ENCODE results near the gene RYR3. TPM values are rescaled to one million over a fixed set of nuclear protein-coding genes. Genes with fewer than 3 reads are reported as not detected.

RYR3 gene
- total RNA-seq, 4 donors from 2014 or later = 9.1 to 64.0 (median 30.4) TPM

DNA sequence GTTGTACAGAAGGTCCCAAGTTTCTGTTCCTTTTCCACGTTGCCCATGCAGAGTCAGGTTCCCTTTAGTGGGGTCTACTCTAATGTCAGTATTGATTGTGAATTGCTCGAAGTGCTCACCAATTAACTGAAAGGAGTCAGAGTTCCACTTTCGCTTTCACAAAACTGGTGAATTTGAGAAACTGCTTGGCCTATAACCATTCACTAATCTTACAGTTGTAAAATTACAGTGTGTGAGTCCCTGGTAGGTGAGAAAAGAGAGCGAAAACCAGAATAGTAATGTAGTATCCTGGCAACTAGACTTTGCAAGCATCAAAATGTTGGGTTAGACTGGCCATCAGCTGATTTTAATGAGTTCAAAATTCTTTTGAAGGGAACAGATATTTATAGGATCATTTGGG, 420.0 kb downstream of the RYR3 start:
- H3K27me3 ChIP-seq = no peaks in the 10 kb centered on the region
- no peaks in the 10 kb centered on the region for H3K9me3 ChIP-seq
- DNase-seq = no peak
- H3K4me3 ChIP-seq = no peak overlapping the region
- no peaks in the 10 kb centered on the region for H3K36me3 ChIP-seq
- no peaks in the 10 kb centered on the region for H3K4me1 ChIP-seq
- intact Hi-C loops (cut with DNase I; ENCODE audit: low total_unique reads) = no loop called here
- TF ChIP-seq, protein P1, sequence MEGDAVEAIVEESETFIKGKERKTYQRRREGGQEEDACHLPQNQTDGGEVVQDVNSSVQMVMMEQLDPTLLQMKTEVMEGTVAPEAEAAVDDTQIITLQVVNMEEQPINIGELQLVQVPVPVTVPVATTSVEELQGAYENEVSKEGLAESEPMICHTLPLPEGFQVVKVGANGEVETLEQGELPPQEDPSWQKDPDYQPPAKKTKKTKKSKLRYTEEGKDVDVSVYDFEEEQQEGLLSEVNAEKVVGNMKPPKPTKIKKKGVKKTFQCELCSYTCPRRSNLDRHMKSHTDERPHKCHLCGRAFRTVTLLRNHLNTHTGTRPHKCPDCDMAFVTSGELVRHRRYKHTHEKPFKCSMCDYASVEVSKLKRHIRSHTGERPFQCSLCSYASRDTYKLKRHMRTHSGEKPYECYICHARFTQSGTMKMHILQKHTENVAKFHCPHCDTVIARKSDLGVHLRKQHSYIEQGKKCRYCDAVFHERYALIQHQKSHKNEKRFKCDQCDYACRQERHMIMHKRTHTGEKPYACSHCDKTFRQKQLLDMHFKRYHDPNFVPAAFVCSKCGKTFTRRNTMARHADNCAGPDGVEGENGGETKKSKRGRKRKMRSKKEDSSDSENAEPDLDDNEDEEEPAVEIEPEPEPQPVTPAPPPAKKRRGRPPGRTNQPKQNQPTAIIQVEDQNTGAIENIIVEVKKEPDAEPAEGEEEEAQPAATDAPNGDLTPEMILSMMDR (IDR thresholded peaks at IDR 0.05) = no peak
- no peak for TF ChIP-seq POLR2A (IDR thresholded peaks at IDR 0.05)
- no peak overlapping the region for H3K27ac ChIP-seq

DNA sequence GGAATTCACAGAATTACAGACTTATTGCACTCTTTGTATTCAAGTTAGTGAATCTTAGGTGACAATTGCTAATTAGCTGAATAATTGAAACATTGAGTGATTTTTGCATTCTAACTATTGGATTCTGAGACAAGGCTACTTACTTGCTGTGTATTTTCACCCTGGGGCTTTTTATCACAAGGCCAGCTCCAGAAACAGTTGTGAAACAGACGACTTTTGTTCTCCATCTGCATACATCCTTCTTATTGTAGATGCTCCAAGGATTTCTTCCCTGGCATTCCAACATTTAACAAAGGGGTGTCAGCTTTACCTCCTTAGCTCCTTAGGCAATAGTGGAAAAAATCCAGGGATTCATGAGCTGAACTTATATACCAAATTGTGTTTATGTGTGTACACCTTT, 424.4 kb downstream of the RYR3 start:
- Histone ChIP-seq H3K36me3 (no peaks in the 10 kb centered on the region), H3K4me3 (no peak overlapping the region), H3K4me1 (no peaks in the 10 kb centered on the region), H3K27ac (no peak overlapping the region), H3K27me3 (no peaks in the 10 kb centered on the region), H3K9me3 (no peaks in the 10 kb centered on the region)
- DNase-seq = no peak
- TF ChIP-seq, protein P1 (IDR thresholded peaks at IDR 0.05) = no peak
- no peak for TF ChIP-seq POLR2A (IDR thresholded peaks at IDR 0.05)
- intact Hi-C loops (cut with DNase I; ENCODE audit: low total_unique reads) = no loop called here

DNA sequence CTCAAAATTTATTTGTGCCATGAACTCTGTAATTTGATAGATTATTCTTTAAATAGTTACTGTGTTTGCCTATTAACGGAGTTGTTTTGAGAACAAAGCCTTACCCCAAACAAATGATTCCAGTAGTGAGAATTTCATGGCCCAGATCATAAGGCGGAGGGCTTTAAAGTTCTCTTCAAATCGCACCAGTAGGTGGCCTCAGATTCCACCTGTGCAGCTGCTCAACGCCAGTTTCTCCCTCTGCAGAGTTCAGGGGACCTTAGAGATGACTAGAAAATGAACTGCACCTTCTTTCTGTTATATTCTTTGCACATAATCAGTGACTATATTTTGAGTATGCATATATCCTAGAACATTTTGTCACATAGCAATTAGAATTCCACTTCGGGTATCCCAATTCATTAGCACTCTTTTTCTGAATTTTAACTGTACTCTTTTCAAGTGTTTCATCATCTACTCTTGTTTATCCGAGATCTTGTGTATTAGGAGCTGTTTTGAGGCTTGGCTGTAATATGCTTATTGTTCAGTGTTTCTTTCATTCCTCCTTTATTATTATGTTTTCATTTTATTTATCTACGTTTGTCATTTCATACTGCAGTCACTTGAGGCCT, 425.0 kb downstream of the RYR3 start:
- H3K36me3 ChIP-seq = no peaks in the 10 kb centered on the region
- H3K4me1 ChIP-seq = no peaks in the 10 kb centered on the region
- H3K27ac ChIP-seq = no peak overlapping the region
- no peak overlapping the region for H3K4me3 ChIP-seq
- no peaks in the 10 kb centered on the region for H3K27me3 ChIP-seq
- TF ChIP-seq, protein P1 (IDR thresholded peaks at IDR 0.05) = peak in 1 of 4 experiments; percentile 24
- TF ChIP-seq POLR2A (IDR thresholded peaks at IDR 0.05) = no peak
- H3K9me3 ChIP-seq = no peaks in the 10 kb centered on the region
- intact Hi-C loops (cut with DNase I; ENCODE audit: low total_unique reads) = no loop called here
- DNase-seq = no peak

DNA sequence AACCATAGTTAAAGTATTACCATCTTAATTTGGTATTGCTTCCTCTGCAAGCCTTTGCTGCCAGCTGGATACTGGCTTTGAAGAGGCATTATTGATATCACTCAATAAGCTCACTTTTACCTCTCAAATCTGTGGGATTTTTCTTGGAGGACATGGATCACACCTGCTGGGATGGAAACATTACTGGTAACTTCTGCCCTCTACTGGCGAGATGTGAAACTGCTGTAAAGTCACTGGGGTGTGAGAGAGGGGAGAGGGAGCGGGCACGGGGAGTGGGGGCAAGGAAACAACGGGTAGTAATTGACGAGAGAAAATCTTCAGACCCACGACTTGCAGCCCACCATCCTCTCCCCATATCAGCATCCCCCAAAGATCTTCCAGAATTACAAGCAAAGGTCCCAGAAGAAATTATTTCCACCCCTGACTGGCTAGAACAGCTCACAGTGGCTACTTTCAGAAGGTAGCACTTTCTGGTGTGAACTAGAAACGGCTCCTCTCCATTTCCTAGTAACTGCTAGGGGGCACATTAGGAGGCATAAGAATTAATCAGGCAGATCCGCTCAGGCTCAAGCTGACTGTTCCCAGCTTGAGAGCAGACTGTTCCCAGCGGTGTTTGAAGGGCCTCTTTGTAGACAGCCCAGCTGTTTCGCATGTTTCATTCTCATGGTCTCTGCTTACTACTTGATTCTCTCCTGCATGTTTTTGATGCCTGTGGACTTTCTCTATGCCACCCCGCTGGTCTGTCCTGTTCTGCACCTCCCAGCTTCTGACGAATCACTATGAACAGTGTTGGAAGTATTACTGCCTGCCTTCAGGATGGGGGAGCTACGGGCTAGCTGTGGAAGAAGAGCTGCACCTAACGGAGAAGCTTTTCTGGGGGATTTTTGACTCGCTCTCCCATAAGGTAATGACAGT, 427.2 kb downstream of the RYR3 start:
- intact Hi-C loops (cut with DNase I; ENCODE audit: low total_unique reads) = no loop called here
- Histone ChIP-seq H3K27ac (no peak overlapping the region), H3K9me3 (no peaks in the 10 kb centered on the region), H3K4me3 (no peak overlapping the region), H3K27me3 (no peaks in the 10 kb centered on the region), H3K4me1 (no peaks in the 10 kb centered on the region), H3K36me3 (no peaks in the 10 kb centered on the region)
- TF ChIP-seq, protein P1 (IDR thresholded peaks at IDR 0.05) = peak in 3 of 4 experiments; percentile 35 to 52 (median 43)
- no peak for TF ChIP-seq POLR2A (IDR thresholded peaks at IDR 0.05)
- no peak for DNase-seq
